GM19351 (cell line): Measurements from ENCODE around the gene MYO18B.
"Not testable (repeated sequence)": the region's sequence is repeated elsewhere in the genome, so short reads cannot be mapped to it uniquely, and the experiment has no call there.

ENCODE experiments used
- ATAC-seq: cut with Tn5 transposase; IDR thresholded peaks from one replicate; pipeline ENCODE4 v1.9.1; 2021; ENCODE audit warnings: mild to moderate bottlenecking, moderate library complexity; ENCODE audit not compliant: unreplicated experiment

The MYO18B gene

DNA sequence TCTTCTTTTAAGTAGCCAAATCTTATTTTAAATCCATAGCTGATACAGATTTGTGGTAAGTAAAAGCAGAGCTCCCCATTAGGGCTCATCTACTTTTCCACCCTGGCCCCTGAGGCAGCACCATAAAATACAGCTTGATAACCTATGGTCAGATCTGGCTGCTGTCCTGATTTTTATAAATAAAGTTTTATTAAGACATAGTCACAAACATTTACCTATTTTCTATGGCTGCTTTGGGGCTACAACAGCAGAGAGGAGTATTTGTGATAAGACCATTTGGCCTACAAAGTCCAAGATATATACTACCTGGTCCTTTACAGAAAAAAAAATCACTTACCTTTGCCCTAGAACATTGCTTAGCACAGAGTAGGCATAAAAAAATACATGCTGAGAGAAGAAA lies 227.3 kb downstream of the MYO18B start:
- no peak for ATAC-seq

DNA sequence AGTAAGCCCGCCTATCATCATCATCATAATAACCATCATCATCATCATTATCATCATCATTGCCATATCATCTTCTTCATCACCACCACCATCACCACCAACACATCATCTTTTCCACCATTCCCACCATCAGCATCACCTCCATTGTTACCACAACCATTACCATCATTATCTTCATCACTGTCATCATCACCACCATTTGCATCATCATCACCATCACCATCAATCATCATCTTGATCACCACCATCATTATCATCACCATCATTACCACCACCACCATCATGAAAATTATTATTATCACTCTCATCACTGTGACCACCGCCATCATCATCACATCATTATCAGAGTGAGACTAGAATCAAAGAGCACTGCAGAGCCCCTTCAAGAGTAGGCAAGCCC lies 227.9 kb downstream of the MYO18B start:
- ATAC-seq, result no peak

DNA sequence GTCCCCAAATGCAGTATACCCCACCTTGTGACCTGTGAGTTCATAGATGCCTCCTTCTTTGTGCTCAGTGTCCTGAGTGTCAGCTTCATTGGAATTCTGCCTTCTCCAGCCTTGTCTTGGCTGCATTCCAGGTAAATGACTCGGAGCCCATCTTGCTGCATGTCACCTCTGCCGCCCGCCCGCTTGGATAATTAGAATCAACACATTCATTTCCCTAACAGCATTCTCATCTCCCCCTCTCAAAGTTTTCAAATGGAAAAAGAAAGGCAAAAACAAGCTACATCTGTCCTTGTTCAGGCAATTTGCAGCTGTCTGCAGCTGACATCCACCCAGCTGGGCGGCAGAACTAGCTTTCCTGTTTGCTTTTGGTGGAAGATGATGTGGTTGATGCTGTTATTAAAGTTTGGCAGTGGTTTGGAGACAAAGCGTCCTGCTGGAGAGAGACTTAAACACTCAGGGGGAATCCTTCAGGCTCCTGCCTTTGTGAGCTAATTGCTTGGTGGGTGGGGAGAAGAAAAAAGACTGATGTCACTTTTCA lies 228.5 kb downstream of the MYO18B start:
- ATAC-seq, result no peak

DNA sequence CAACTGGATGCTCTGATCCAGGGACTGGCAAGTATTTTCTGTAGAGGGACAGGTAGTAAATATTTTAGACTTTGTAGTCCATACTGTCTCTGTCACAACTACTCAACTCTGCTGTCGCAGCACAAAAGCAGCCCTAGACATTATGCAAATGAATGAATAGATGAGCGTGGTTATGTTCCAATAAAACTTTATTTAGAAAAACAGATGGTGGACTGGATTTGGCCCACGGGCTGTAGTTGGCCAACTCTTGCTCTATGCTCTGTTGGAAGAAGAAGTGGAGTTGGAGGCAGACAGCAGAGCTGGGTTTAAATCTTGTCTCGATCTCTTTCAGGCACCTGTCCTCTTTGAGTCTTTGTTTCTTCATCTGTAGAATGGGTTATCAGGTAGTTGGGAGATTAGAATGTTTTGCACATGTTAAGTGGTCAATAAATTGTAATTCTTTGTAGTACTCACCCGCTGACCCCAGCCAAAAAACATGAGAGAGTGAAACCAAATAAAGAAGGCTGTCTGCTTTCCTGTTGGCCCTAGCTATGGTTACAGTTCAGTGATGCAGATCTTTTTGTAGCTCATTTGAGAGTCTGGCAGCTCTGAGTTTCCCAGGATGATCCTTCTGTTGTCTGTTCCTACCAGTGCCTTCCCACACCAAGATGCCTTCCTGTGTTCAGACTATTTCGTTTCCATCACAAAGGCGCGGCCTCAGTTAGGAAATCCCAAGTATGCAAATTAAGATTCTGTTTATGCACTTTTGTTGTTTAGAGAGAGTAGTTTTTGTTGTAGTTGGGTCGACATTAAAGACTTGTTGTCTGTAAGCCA lies 229.2 kb downstream of the MYO18B start:
- ATAC-seq, result no peak

DNA sequence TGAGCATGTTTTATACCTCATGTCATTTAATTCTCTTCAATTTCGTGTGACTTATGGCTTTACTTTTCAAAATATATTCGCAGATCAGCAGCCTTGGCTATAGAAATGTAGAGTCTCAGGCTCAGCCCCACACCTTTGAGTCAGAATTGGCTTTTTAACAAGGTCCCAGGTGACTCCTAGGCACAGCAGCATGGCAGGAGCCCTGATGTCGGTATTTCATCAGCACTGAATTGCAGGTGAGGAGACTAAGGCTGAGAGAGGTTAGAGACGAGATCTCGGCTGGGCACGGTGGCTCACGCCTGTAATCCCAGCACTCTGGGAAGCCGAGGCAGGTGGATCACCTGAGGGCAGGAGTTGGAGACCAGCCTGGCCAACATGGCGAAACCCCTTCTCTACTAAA lies 230.4 kb downstream of the MYO18B start:
- no peak for ATAC-seq

DNA sequence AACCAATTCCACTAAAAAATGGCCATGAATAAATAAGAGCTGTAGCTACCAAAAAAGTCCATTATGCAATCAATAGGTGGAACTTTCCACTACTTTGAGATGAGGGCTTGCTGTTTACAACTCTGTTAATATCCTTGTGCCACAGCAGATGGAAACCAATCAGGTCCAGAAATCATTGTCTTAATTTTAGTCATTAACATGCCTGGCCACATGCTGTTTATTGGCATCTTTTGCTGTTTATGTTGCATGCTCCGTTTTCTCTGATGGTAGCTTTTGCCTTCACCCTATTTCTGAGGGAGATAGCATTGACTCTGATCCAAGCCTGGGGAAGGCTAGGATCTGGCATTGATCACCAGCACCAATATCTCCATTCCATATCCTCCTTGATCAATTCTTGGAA lies 234.4 kb downstream of the MYO18B start:
- ATAC-seq, result no peak

DNA sequence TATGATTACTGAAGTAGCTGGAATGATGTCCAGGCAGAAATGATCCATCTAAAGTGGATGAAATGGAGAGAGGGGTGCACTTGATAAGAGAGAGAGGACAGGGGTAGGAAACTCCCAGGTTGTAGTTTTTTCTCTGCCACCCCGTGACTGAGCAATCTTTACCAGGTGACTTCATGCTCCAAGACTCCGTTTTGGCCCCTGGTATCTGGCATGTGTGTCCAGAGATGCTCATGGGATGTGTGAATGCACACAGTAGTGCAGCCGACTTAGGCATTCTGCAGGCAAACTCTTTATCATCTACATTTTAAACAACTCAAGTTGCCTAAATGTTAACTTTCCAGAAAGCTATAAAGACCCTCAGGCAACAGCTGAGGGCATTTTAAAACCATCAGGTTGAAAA lies 238.0 kb downstream of the MYO18B start:
- no peak for ATAC-seq

DNA sequence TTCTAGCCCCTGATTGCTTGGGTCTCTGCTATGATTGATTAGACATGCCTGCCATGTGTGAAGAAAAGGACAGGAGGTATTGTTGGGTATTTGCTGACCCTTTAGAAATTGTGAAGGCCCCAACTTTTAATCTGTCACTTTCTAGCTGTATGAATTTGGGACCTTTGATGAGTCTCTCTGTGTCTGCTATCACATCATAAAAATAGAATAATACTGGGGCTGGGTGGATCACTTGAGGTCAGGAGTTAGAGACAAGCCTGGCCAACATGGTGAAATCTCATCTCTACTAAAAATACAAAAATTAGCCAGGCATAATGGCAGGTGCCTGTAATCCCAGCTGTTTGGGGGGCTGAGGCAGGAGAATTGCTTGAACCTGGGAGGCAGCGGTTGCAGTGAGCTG lies 242.9 kb downstream of the MYO18B start:
- not testable (repeated sequence) for ATAC-seq

DNA sequence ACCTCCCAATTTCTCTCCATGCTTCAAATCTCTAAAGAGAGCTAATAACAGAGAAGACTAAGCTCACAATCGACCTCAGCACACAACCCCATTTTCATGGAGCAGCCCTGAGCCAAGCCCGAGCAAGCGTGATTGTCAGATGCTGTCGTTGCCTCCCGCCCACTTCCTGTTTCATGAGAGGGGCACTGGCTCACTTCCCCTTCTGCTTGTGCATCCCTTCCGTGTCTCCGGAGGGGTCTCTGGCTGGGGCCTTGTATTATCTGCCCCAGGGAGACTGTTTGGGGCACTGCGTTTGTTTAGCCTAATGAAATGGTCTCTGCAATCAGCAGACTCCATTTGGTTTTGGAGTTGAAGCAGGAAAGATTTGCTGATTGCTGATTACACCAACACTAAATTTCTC lies 246.0 kb downstream of the MYO18B start:
- no peak for ATAC-seq

DNA sequence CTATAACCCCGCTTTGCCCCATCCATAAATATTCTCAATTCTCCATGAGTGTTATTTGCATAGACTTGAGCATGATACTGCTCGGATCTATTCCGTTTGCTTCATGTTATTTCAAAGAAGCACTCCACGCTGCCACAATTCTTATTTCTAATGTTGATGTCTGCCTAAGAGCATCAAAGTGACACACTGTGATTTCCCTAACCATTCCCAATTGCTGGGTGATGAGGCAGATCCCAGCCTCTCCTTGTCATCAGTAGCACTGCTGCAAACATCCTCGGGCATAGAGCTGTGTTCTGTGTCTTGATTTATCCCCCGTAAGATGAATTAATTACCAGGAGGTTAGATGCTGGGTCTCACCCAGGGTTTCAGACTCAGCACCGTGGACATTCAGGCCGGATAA lies 249.0 kb downstream of the MYO18B start:
- no peak for ATAC-seq

DNA sequence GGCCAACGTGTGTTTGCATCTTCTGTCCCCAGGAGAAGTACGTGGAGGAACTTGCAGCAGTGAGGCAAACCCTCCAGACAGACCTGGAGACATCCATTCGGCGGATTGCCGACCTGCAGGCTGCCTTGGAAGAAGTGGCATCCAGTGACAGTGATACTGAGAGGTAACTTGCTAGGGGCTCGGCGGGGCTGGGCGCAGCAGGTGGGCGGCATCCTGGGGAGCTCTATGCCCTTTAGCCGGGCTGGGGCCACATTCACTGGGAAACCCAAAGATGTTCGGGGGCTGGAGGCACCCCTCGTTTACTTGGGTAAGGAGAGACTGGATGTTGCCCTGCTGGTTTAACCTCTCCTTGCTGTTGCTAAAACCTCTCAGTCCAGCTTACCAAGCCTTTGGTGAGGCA lies 250.3 kb downstream of the MYO18B start:
- ATAC-seq, result no peak

DNA sequence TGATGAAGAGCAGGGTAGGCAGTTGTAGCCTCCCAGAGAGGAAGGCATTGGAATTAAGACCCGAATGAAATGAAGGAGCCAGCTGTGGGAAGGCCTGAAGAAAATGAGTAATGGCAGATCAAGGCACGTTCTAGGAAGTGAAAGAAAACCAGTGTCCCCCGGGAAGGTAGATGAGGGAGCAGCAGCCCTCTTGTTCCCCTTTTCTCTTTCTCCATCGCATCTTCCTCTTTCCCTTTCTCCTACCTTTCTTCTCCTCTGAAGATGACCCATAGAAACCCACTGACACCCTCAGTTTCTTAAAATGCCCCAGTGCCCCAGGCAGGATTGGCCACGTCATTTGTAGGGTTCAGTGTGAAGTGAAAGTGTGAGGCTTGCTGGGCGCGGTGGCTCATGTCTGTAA lies 254.7 kb downstream of the MYO18B start:
- no peak for ATAC-seq

DNA sequence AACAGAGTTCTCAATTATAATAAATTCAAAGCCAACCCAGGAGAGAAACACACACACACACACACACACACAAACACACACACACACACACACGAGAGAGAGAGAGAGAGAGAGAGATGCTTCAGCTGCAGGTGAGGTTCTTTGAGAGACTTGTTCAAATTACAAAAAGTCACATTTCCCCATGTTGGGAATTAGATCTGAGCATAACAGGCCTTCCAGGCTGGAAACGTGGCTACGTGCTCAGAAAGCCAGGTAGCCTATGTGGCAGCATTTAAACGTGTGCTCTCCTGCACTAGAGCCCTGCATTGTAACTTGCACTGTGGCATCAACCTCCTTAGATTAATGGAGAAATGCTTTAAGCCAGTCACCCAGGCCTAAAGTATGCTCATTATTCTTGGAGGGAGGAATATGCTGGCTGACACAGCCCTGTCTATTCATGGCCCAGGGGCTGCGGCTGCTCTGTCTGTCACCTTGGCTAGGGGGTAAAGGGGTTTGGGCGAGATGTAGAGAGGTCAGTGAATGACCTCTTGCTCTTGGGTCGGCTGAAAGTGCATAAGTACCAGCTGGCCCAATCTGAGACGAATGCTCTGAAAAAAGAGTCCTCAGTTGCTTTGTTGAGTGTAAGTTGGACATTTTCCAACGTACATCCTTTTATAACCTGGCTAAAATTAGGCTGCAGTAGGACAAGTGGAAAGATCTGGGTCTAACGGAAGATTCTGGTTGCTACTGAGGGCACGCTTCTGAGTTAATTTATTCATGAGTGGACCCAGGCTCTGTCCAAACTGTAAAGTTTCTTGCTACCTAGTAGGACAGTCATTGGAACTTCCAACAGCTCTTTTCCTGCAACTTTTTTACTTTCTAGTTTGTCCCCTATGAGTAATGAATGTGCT lies 256.1 kb downstream of the MYO18B start:
- ATAC-seq, result no peak

DNA sequence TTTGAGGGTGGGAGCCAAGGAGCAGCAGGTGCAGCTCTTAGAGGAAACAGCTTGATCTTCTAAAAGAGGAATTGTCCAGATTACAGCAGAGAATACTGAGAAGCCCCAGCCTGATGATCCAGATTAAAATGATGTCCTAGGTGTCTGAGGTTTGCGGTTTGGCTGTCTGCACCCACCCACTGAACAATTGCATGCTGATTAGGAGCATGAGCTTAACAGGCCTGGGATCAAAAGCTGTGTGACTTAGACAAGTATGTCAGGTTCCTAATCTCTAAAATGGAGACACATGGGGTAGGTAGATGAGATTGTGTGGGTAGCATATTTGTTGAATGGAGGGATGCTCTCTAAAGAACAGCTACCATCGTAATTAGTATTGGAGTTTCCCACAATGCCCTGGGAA lies 260.5 kb downstream of the MYO18B start:
- ATAC-seq, result no peak

DNA sequence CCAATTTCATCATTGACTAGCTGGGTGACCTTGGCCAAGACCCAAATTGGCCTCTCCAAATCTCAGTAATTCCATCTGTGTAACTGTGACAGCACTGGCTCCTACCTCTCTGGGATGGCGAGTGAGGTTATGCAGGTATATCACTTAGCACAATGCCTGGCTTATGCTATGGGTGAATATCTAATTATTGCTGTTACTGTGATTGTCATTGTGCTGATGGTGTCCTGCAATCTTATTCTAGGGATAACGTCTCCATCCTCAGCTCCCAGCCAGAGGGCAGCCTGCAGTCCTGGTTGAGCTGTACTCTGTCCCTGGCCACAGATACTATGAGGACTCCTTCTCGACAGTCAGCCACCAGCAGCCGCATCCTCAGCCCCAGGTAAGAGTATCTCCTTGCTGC lies 262.5 kb downstream of the MYO18B start:
- ATAC-seq, result no peak

DNA sequence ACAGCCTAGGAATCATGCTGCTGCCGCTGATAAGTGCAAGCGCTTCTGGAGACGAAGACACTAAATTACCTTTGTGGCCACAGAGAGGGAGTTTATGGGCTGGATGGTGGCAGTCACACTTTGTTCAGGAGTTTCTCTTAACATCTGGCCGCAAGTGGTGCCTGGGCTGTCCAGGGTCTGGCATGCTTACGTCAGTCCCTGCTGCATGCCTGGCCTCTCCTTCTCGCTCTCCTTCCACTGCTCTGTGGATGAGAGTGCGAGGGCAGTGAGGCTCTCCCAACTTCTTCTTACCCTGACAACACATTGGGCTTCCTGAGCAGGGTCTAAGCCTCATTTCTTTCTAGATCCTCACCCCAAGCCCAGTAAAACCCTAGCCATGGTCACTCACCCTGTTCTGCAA lies 266.6 kb downstream of the MYO18B start:
- no peak for ATAC-seq

DNA sequence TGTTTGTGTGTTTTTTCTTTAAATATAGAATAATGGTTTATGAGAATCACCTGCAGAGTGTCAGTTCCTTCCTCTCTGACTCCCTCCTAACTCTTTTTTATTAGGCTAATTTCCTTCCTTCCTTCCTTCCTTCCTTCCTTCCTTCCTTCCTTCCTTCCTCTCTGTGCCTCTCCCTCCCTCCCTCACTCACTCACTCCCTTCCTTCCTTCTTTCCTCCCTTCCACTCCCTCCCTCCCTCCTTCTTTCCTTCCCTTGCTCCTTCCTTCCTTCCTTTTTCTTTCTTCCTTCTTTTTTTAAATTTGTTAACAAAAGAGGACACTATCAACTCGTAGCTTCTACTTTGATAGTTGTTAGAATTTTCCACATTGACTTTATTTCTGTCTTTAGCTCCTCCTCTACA lies 274.9 kb downstream of the MYO18B start:
- ATAC-seq, result no peak

DNA sequence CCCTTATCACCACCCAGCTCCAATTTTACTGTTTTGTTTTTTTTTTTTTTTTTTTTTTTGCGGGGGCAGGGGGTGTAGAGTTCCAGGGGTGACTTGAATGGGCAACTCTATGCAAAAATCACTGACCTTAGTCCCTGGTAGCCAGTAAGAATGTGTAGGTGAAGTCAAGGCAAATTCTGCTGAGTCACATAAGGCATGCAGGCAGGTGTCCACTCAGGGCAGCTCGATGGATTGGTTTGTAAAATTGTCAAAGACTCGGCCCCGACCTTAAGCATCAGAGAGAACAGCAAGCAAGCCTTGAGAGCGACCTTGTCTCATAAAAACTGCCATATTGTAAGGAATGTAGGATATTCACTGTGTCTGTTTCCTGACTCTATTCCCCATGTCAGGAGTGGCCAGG lies 275.9 kb downstream of the MYO18B start:
- ATAC-seq, result no peak

DNA sequence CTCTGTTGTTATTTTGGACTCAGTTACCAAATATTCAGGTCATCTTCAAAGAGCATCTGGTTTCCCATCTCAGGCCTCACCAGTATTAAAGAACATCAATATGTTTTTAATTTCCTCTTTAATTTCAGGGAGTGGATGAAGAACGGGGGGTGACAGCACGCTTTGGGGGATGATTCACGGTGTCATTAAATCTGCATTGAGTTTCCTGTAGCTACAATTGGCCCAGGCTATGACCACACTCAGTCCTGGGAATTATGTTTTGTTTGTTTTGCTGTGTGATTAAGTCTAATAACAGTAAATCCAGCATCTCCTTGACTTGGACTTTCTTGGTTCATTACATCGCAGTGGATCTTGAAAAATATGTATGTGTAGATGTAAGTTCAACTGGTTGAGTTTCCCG lies 277.6 kb downstream of the MYO18B start:
- ATAC-seq, result no peak

DNA sequence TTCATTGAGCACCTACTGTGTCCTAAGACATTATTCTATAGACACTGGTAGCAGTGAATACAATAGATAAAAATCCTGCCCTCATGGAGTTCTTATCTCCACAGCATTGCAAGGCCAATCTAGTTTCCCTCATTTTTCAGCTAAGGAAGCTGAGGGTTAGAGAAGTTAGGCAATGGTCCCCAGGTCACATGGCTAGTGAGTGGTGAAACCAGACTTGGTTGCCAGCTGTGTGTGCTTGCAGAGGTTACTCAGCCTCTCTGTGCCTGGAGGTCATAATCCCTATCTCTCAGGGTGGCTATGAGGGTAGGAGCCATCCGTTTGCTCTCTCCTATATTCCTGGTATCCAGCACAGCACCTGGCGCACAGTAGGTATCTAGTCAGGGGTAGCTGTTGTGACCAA lies 279.5 kb downstream of the MYO18B start:
- no peak for ATAC-seq

DNA sequence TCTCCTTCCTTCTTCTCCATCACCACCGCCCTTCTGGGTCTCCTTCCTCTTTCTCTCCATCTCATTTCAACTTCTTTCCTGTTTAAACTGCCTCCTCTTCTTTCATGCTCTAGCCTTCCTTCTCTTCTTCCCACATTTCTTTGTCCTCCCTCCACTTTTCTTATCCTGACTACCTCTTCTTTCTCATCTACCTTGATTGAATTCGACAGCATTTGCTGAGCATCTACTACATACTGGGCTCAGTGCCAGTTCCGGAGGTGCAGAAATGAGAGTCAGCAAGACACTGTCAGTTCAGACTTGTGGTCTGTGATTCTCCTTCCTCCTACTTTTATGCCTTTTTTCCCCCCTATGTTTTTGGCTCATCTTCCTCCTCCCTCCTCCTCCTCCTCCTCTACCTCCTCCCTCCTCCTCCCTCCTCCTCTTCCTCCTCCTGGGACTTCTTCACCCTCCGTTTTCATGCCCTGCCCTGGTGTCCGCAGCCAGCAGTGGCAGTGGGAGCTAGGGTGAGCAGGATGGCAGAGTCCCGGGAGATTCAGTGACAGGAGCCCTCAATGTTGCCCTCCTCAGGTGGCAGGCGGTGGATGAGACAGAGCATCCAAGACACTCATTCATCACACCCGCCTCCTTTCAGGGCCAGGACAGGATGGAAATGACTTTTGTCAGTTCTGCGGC lies 281.3 kb downstream of the MYO18B start:
- no peak for ATAC-seq
